Measurements from ENCODE around the gene OTUD1.
A peak's percentile ranks its signal among the peaks of the same experiment; 100 is the strongest.
"Not testable (repeated sequence)": the region's sequence is repeated elsewhere in the genome, so short reads cannot be mapped to it uniquely, and the experiment has no call there.

The OTUD1 gene

GRCh38 chr10:23438547-23439451 lies at the start of gene OTUD1:
TSS of gene OTUD1 (plus strand) at chr10:23439075. CDS start at chr10:23439458, 383 bp downstream.
- peak; percentile 59 to 93 for DNase-seq

GRCh38 chr10:23390408-23390807 lies 48.5 kb upstream of the OTUD1 start:
- not testable (repeated sequence) for DNase-seq

GRCh38 chr10:23390809-23391208 lies 48.1 kb upstream of the OTUD1 start:
- DNase-seq: no peak

GRCh38 chr10:23391821-23392220 lies 47.1 kb upstream of the OTUD1 start:
- no peak for DNase-seq

GRCh38 chr10:23395017-23395416 lies 43.9 kb upstream of the OTUD1 start:
- DNase-seq: no peak

GRCh38 chr10:23396695-23397094 lies 42.2 kb upstream of the OTUD1 start:
- DNase-seq: no peak

- no peak for DNase-seq
Observed at GRCh38 chr10:23399701-23400144, 39.2 kb upstream of the OTUD1 start.

- no peak for DNase-seq
Observed at GRCh38 chr10:23402856-23403255, 36.0 kb upstream of the OTUD1 start.

GRCh38 chr10:23403278-23403677 lies 35.6 kb upstream of the OTUD1 start:
- no peak for DNase-seq

- DNase-seq: no peak
Observed at GRCh38 chr10:23403719-23404118, 35.2 kb upstream of the OTUD1 start.

GRCh38 chr10:23404461-23404980 lies 34.4 kb upstream of the OTUD1 start:
- DNase-seq: no peak

GRCh38 chr10:23405540-23405939 lies 33.3 kb upstream of the OTUD1 start:
- no peak for DNase-seq

- DNase-seq: no peak
Observed at GRCh38 chr10:23406409-23406808, 32.5 kb upstream of the OTUD1 start.

- no peak for DNase-seq
Observed at GRCh38 chr10:23408330-23408976, 30.4 kb upstream of the OTUD1 start.

GRCh38 chr10:23412223-23412622 lies 26.7 kb upstream of the OTUD1 start:
- DNase-seq: no peak

GRCh38 chr10:23413629-23414089 lies 25.2 kb upstream of the OTUD1 start:
- DNase-seq: no peak

GRCh38 chr10:23414658-23415057 lies 24.2 kb upstream of the OTUD1 start:
- DNase-seq: no peak

GRCh38 chr10:23417254-23417653 lies 21.6 kb upstream of the OTUD1 start:
- no peak for DNase-seq

GRCh38 chr10:23418051-23418681 lies 20.7 kb upstream of the OTUD1 start:
- no peak for DNase-seq

- no peak for DNase-seq
Observed at GRCh38 chr10:23419201-23419600, 19.7 kb upstream of the OTUD1 start.

- DNase-seq: no peak
Observed at GRCh38 chr10:23419655-23420329, 19.1 kb upstream of the OTUD1 start.

GRCh38 chr10:23421397-23421796 lies 17.5 kb upstream of the OTUD1 start:
- no peak for DNase-seq

- DNase-seq: no peak
Observed at GRCh38 chr10:23422003-23422411, 16.9 kb upstream of the OTUD1 start.
